GM04504 (cell line): ENCODE data around the gene TMEM219.
"Not testable (repeated sequence)": the region's sequence is repeated elsewhere in the genome, so short reads cannot be mapped to it uniquely, and the experiment has no call there.

Experiments used
- DNase-seq: peaks from one replicate; pipeline ENCODE4 v3.0.0-alpha.2; 2012; ENCODE audit warnings: low read depth

The TMEM219 gene, protein sequence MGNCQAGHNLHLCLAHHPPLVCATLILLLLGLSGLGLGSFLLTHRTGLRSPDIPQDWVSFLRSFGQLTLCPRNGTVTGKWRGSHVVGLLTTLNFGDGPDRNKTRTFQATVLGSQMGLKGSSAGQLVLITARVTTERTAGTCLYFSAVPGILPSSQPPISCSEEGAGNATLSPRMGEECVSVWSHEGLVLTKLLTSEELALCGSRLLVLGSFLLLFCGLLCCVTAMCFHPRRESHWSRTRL

GRCh38 chr16:29961479-29962343, at the start of gene TMEM219:
TMEM219 (plus strand) TSS chr16:29962079; CDS start chr16:29963144, 1,065 bp downstream.
- DNase-seq: peak; percentile 84

DNA sequence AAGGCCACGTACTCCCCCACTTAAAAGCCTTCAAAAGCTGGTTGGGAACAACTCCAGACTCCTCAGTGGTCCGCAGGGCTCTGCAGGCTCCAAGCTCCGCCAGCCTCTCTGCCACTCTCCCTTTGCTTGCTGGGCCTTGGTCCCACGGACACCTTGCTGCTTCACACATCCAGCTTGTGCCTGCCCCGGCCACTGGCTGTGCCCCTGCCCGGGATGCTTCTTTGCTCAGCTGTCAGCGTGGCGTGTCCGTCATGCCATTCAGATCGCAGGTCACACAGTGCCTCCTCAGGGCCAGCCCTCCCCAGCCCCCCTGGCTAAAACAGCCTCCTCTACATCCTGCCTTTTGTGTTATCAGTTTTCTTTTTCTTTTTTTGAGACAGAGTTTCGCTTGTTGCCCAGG, 49.8 kb upstream of the TMEM219 start:
- no peak for DNase-seq

GRCh38 chr16:29913514-29913913, 48.4 kb upstream of the TMEM219 start:
- no peak for DNase-seq

DNA sequence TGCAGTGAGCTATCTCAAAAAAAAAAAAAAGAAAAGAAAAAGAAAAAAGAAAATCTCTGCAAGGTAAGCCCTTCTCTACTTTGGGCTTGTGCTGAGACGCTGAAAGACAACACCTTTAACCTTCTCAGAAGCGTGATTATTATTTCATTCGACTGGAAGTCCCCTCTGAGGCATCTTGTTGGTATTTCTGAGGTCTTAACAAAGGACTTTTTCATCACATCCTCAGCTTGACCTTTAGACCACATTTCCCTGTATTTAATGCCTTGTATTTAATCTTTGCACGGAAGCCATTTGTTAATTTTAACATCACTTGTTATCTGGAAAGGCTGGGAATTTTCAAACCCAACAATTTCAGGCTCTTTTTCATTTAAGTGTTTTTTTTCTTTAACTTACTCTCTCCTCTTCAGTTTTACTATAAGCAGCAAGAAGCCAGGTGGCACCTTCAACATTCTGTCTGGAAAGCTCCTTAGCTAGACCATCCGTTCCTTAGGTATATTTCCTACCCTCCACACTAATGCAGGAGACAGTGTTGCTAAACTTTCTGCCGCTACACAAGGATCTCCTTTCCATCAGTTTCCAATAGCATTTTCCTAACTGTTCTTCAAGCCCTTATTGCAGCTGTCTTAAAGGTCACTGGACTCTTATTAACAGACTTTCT, 46.2 kb upstream of the TMEM219 start:
- DNase-seq: no peak

- no peak for DNase-seq
Measured at GRCh38 chr16:29916979-29917378, 44.9 kb upstream of the TMEM219 start.

- DNase-seq: no peak
Measured at GRCh38 chr16:29920288-29921033, 41.4 kb upstream of the TMEM219 start.

- DNase-seq: no peak
Measured at GRCh38 chr16:29921034-29921385, 40.9 kb upstream of the TMEM219 start.

- no peak for DNase-seq
Measured at GRCh38 chr16:29922326-29922725, 39.6 kb upstream of the TMEM219 start.

DNA sequence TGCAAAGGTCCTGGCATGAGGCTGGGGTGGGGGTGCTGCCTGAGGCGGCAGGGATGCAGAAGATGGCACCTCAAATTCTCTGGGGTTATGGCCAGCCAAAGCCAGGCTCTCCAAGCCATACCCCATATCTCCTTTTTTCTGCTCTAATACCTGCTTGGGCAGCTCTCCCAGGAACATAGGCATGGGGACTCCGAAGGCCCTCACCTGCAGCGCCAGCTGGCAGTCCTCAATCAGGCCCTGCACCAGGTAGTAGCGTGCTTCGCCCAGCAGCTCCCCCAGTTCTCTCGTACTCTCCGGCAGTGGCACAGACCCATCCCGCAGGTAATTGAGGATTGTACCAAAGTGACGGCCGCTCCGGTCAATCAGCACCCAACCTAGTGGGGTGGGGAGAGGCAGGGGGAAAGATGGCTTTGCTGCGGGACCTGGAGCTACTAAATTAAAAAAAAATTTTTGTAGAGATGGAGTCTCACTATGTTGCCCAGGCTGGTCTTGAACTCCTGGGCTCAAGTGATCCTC, 38.8 kb upstream of the TMEM219 start:
- no peak for DNase-seq

- no peak for DNase-seq
Measured at GRCh38 chr16:29925105-29925756, 36.6 kb upstream of the TMEM219 start.

GRCh38 chr16:29925781-29926710, 35.8 kb upstream of the TMEM219 start, which contains the start of gene KCTD13:
KCTD13 (minus strand) TSS chr16:29926226; CDS start chr16:29926033, 193 bp downstream.
- peak; percentile 63 for DNase-seq

GRCh38 chr16:29926711-29927052, 35.2 kb upstream of the TMEM219 start:
- DNase-seq: no peak

- DNase-seq: no peak
Measured at GRCh38 chr16:29927070-29927905, 34.6 kb upstream of the TMEM219 start.

DNA sequence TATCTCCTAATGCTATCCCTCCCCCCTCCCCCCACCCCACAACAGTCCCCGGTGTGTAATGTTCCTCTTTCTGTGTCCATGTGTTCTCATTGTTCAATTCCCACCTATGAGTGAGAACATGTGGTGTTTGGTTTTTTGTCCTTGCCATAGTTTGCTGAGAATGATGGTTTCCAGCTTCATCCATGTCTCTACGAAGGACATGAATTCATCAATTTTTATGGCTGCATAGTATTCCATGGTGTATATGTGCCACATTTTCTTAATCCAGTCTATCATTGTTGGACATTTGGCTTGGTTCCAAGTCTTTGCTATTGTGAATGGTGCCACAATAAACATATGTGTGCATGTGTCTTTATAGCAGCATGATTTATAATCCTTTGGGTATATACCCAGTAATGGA, 30.1 kb upstream of the TMEM219 start:
- not testable (repeated sequence) for DNase-seq

GRCh38 chr16:29940656-29941055, 21.2 kb upstream of the TMEM219 start:
- DNase-seq: no peak

DNA sequence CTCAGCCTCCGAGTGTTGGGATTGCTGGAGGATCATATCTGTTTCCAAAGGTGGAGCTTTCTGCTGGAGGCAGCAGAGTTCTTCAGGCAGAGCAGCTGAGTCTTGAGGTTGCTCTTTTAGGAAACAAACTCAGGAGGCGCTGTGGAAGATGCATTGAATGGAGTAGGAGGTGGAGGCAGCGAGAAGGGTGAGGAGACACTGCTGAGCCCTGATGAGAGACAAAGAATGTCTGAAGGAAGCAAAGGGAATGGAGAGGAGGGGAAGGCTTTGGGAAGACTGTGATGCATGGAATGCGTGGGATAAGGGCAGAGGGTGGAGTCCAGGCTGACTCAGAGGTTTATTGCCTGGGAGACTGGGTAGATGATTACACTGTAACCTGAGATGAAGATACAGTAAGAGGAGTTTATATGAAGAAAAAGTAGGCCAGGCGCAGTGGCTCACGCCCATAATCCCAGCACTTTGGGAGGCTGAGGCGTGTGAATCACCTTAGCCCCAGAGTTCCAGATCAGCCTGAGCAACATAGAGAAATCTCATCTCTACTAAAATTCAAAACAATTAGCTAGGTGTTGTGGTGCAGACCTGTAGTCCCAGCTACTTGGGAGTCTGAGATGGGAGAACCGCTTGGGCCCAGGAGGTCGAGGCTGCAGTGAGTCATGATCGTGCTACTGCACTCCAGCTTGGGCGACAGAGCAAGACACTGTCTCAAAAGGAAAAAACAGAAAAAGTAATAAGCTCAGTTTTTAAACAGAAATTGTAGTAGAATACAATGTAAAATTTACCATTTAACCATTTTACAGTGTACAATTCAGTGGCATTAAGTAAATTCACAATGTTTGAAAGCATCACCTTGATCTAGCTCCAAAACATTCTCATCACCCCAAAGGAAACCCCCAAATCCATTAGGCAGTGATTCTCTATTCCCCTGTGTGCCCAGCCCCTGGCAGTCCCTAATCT, 17.8 kb upstream of the TMEM219 start:
- DNase-seq: peak; percentile 98

- DNase-seq: no peak
Measured at GRCh38 chr16:29947897-29948296, 14.0 kb upstream of the TMEM219 start.

GRCh38 chr16:29950806-29951461, 10.9 kb upstream of the TMEM219 start:
- no peak for DNase-seq
